Liver (tissue), 9 donors: ENCODE data around the gene ZC3H7B. TPM values are rescaled to one million over a fixed set of nuclear protein-coding genes. Genes with fewer than 3 reads are reported as not detected.

Experiments used
- DNase-seq: peaks from one replicate; pipeline ENCODE4 v3.0.0-alpha.2; 2017; ENCODE audit warnings: low spot score
- H3K27ac ChIP-seq, 2 donors: one replicate each; pipeline ENCODE4 v1.7.0; 2013; ENCODE audit warnings: inconsistent platforms in 2 of 2, low read length in 2 of 2, control low read depth in 1 of 2, low read depth in 1 of 2, mild to moderate bottlenecking in 1 of 2
- H3K27me3 ChIP-seq, 4 donors: one replicate each; pipeline versions ENCODE4 v1.6.1 to v1.7.0; 2013; ENCODE audit warnings: low read length in 3 of 4, inconsistent platforms in 1 of 4, mild to moderate bottlenecking in 1 of 4, moderate library complexity in 1 of 4; ENCODE audit not compliant: control insufficient read depth in 4 of 4, insufficient read depth in 4 of 4
- H3K36me3 ChIP-seq, 4 donors: one replicate each; pipeline versions ENCODE4 v1.6.1 to v1.7.0; 2013; ENCODE audit warnings: low read length in 3 of 4, mild to moderate bottlenecking in 3 of 4, low read depth in 1 of 4, moderate library complexity in 1 of 4; ENCODE audit not compliant: control insufficient read depth in 4 of 4, insufficient read depth in 3 of 4
- H3K4me1 ChIP-seq, 4 donors: one replicate each; pipeline versions ENCODE4 v1.6.1 to v1.7.0; 2013; ENCODE audit warnings: low read length in 3 of 4, mild to moderate bottlenecking in 3 of 4, moderate library complexity in 1 of 4; ENCODE audit not compliant: control insufficient read depth in 4 of 4, insufficient read depth in 4 of 4
- H3K4me3 ChIP-seq, 3 donors: one replicate each; pipeline versions ENCODE4 v1.6.1 to v1.7.0; 2013; ENCODE audit warnings: low read length in 3 of 3, control low read depth in 1 of 3, low read depth in 1 of 3, mild to moderate bottlenecking in 1 of 3
- H3K9ac ChIP-seq, 2 donors: one replicate each; pipeline ENCODE4 v1.7.0; 2013; ENCODE audit warnings: low read length in 2 of 2, mild to moderate bottlenecking in 2 of 2, moderate library complexity in 2 of 2, control low read depth in 1 of 2, low read depth in 1 of 2
- H3K9me3 ChIP-seq, 4 donors: one replicate each; pipeline versions ENCODE4 v1.6.1 to v1.7.0; 2013; ENCODE audit warnings: low read length in 3 of 4; ENCODE audit not compliant: control insufficient read depth in 4 of 4
- ATF3 ChIP-seq: IDR thresholded peaks from 2 replicates; pipeline ENCODE4 v1.6.1; 2016; ENCODE audit warnings: antibody characterized with exemption
- CTCF ChIP-seq: fragments of 150-350 bp; IDR thresholded peaks from 2 replicates; pipeline ENCODE4 v1.5.1; 2017; ENCODE audit warnings: improper control_type of control experiment, low read depth, low read length; ENCODE audit not compliant: missing input control
- EGR1 ChIP-seq, 2 donors: IDR thresholded peaks; 2 replicates each; pipeline ENCODE4 v1.6.1; 2016 to 2018; ENCODE audit warnings: antibody characterized with exemption in 2 of 2, low read depth in 2 of 2
- FOXA1 ChIP-seq: IDR thresholded peaks from 2 replicates; pipeline ENCODE4 v1.6.1; 2016; ENCODE audit warnings: antibody characterized with exemption
- FOXA2 ChIP-seq: IDR thresholded peaks from 2 replicates; pipeline ENCODE4 v1.6.1; 2016; ENCODE audit warnings: antibody characterized with exemption
- GABPA ChIP-seq, 2 donors: IDR thresholded peaks in 1 of 2; conservative IDR thresholded peaks in 1 of 2; 2 replicates each; pipeline ENCODE4 v1.6.1; 2016; ENCODE audit warnings: antibody characterized with exemption in 2 of 2, mild to moderate bottlenecking in 1 of 2, moderate library complexity in 1 of 2
- HNF4A ChIP-seq, 2 donors: conservative IDR thresholded peaks; 2 replicates each; pipeline ENCODE4 v1.6.1; 2016; ENCODE audit warnings: antibody characterized with exemption in 2 of 2, mild to moderate bottlenecking in 2 of 2
- HNF4G ChIP-seq: IDR thresholded peaks from 2 replicates; pipeline ENCODE4 v1.6.1; 2016; ENCODE audit warnings: antibody characterized with exemption
- JUND ChIP-seq, 2 donors: IDR thresholded peaks; 2 replicates each; pipeline ENCODE4 v1.6.1; 2016; ENCODE audit warnings: antibody characterized with exemption in 2 of 2
- MAX ChIP-seq: IDR thresholded peaks from 2 replicates; pipeline ENCODE4 v1.6.1; 2016; ENCODE audit warnings: antibody characterized with exemption
- NR2F2 ChIP-seq: IDR thresholded peaks from 2 replicates; pipeline ENCODE4 v1.6.1; 2016; ENCODE audit warnings: antibody characterized with exemption
- RAD21 ChIP-seq, 2 donors: IDR thresholded peaks; 2 replicates each; pipeline ENCODE4 v1.6.1; 2016; ENCODE audit warnings: antibody characterized with exemption in 2 of 2, mild to moderate bottlenecking in 2 of 2
- REST ChIP-seq: IDR thresholded peaks from 2 replicates; pipeline ENCODE4 v1.6.1; 2016; ENCODE audit warnings: antibody characterized with exemption, mild to moderate bottlenecking
- RXRA ChIP-seq, 2 donors: IDR thresholded peaks; 2 replicates each; pipeline ENCODE4 v1.6.1; 2017 to 2018; ENCODE audit warnings: antibody characterized with exemption in 2 of 2, mild to moderate bottlenecking in 1 of 2
- SP1 ChIP-seq: IDR thresholded peaks from 2 replicates; pipeline ENCODE4 v1.6.1; 2018; ENCODE audit warnings: antibody characterized with exemption, mild to moderate bottlenecking
- TAF1 ChIP-seq: conservative IDR thresholded peaks from 2 replicates; pipeline ENCODE4 v1.6.1; 2016; ENCODE audit warnings: antibody characterized with exemption, mild to moderate bottlenecking
- YY1 ChIP-seq: IDR thresholded peaks from 2 replicates; pipeline ENCODE4 v1.6.1; 2016; ENCODE audit warnings: antibody characterized with exemption, mild to moderate bottlenecking
- ZBTB33 ChIP-seq: IDR thresholded peaks from 2 replicates; pipeline ENCODE4 v1.6.1; 2016; ENCODE audit warnings: antibody characterized with exemption
- WGBS: extraction: QIAGEN DNeasy Blood & Tissue Kit; methylation state at CpG from one replicate; pipeline ENCODE4 v1.1.7; 2013; 5-methylcytosine and 5-hydroxymethylcytosine counted together
- polyA plus RNA-seq, 2 donors: library from polyadenylated mRNA; stranded (reverse) in 1 of 2; unstranded in 1 of 2; fragments of 200-250 nt in 1 of 2; fragments of >200 nt in 1 of 2; fragmentation: Nextera tagmentation in 1 of 2; extraction: Ambion mirVana in 1 of 2; gene quantifications; one replicate each; pipeline versions ENCODE4 v1.2.1 to v1.2.3, GENCODE V29; 2013 to 2015
- total RNA-seq, 2 donors: library from RNA; depleted of rRNA; stranded (reverse); fragments of >200 nt; gene quantifications; one replicate each; pipeline ENCODE4 v1.2.3, GENCODE V29; 2014
- donor health status: healthy.
- donor health status: healthy.
- donor health status: healthy.
- donor health status: healthy.
- donor health status: healthy.

ZC3H7B gene
- total and polyA plus RNA-seq, 4 donors = 6.6 to 50.2 (median 26.1) TPM

GRCh38 chr22:41395531-41396240, 94.4 kb downstream of the ZC3H7B start:
- peak overlapping the region; percentile 77 to 98 for H3K27ac ChIP-seq
- H3K4me1 ChIP-seq = peaks cover 10 to 57% (median 49%) of the 10 kb centered on the region in 4 donors
- WGBS = 96% methylated on average over 37 of the region's 37 CpGs
- TF ChIP-seq NR2F2 (no peak), ZBTB33 (no peak), HNF4G (no peak), REST (no peak), FOXA1 (no peak), FOXA2 (no peak), TAF1 (no peak), JUND (IDR thresholded peaks at IDR 0.05) (no peak), ATF3 (no peak), EGR1 (IDR thresholded peaks at IDR 0.05; ENCODE audit: low read depth in 2 of 2) (no peak), HNF4A (conservative IDR thresholded peaks at IDR 0.05) (no peak), CTCF (no peak), SP1 (no peak)
- H3K9ac ChIP-seq = no peak overlapping the region
- no peaks in the 10 kb centered on the region for H3K27me3 ChIP-seq
- H3K4me3 ChIP-seq = no peak overlapping the region
- H3K9me3 ChIP-seq = no peaks in the 10 kb centered on the region
- H3K36me3 ChIP-seq = peaks cover 0 to 30% (median 12%) of the 10 kb centered on the region in 4 donors
- DNase-seq = no peak

GRCh38 chr22:41397143-41397811, 96.0 kb downstream of the ZC3H7B start:
- peak overlapping the region in 1 of 3 donors; percentile 15 for H3K4me3 ChIP-seq
- peaks cover 12 to 65% (median 57%) of the 10 kb centered on the region in 4 donors for H3K4me1 ChIP-seq
- H3K9ac ChIP-seq = peak overlapping the region in 1 of 2 donors; percentile 94
- peak overlapping the region; percentile 77 to 98 for H3K27ac ChIP-seq
- no peaks in the 10 kb centered on the region for H3K9me3 ChIP-seq
- no peaks in the 10 kb centered on the region for H3K27me3 ChIP-seq
- H3K36me3 ChIP-seq = peaks cover 0 to 28% (median 8%) of the 10 kb centered on the region in 4 donors
- 28% methylated on average over 19 of the region's 19 CpGs for WGBS
- peak; percentile 57 for DNase-seq
- peak; percentile 81 for TF ChIP-seq YY1
- TF ChIP-seq REST = peak; percentile 70
- peak in 1 of 2 donors; percentile 37 for TF ChIP-seq GABPA (IDR thresholded peaks at IDR 0.05 in 1 of 2, conservative IDR thresholded peaks at IDR 0.05 in 1 of 2)
- TF ChIP-seq HNF4G = peak; percentile 67
- TF ChIP-seq ATF3 = no peak
- peak; percentile 81 for TF ChIP-seq JUND (IDR thresholded peaks at IDR 0.05)
- TF ChIP-seq FOXA2 = peak; percentile 92
- TF ChIP-seq HNF4A (conservative IDR thresholded peaks at IDR 0.05) = peak; percentile 91 to 93
- peak; percentile 62 for TF ChIP-seq MAX
- peak; percentile 97 to 98 for TF ChIP-seq RXRA (IDR thresholded peaks at IDR 0.05)
- peak; percentile 92 for TF ChIP-seq FOXA1
- peak; percentile 14 to 49 for TF ChIP-seq RAD21 (IDR thresholded peaks at IDR 0.05)
- peak; percentile 80 for TF ChIP-seq NR2F2
- no peak for TF ChIP-seq TAF1
